CD14-positive monocyte (primary cell): Measurements from ENCODE around the gene NFKBIE. TPM values are rescaled to one million over a fixed set of nuclear protein-coding genes. Genes with fewer than 3 reads are reported as not detected.

Experiments
- DNase-seq, 3 donors: peaks; one replicate each; pipeline ENCODE4 v3.0.0-alpha.2; 2011 to 2022
- H2AFZ ChIP-seq: 2 replicates; pipeline ENCODE4 v1.6.0; 2012; ENCODE audit warnings: mild to moderate bottlenecking, low read depth, low read length, inconsistent platforms; ENCODE audit not compliant: insufficient read depth, poor library complexity, severe bottlenecking
- H3K27ac ChIP-seq, 2 donors: 1 replicate in 1 of 2; 2 replicates in 1 of 2; pipeline ENCODE4 v1.5.1; 2012 to 2013; ENCODE audit warnings: low read length in 2 of 2, control low read depth in 1 of 2, inconsistent platforms in 1 of 2, low read depth in 1 of 2, mild to moderate bottlenecking in 1 of 2
- H3K27me3 ChIP-seq, 2 donors: one replicate each; pipeline versions ENCODE4 v1.6.0 to v1.6.1; 2011 to 2013; ENCODE audit warnings: low read length in 2 of 2; ENCODE audit not compliant: control insufficient read depth in 2 of 2, insufficient read depth in 2 of 2
- H3K36me3 ChIP-seq, 2 donors: replicated peaks in 1 of 2; 1 replicate in 1 of 2; 2 replicates in 1 of 2; pipeline versions ENCODE4 v1.5.1 to v1.6.1; 2012 to 2013; ENCODE audit warnings: low read length in 2 of 2, control low read depth in 1 of 2, inconsistent platforms in 1 of 2, mild to moderate bottlenecking in 1 of 2; ENCODE audit not compliant: insufficient read depth in 2 of 2, control insufficient read depth in 1 of 2
- H3K4me1 ChIP-seq, 2 donors: 1 replicate in 1 of 2; 2 replicates in 1 of 2; pipeline versions ENCODE4 v1.5.1 to v1.6.1; 2012 to 2013; ENCODE audit warnings: low read length in 2 of 2, control low read depth in 1 of 2, inconsistent platforms in 1 of 2, mild to moderate bottlenecking in 1 of 2, moderate library complexity in 1 of 2; ENCODE audit not compliant: insufficient read depth in 2 of 2, control insufficient read depth in 1 of 2
- H3K4me2 ChIP-seq: replicated peaks from 2 replicates; pipeline ENCODE3; 2012; ENCODE audit warnings: low read length, moderate library complexity, mild to moderate bottlenecking; ENCODE audit not compliant: poor library complexity, severe bottlenecking; ENCODE audit errors: extremely low read depth
- H3K4me3 ChIP-seq, 3 experiments: fragments of 200-600 bp in 1 of 3; sonication (generic) in 1 of 3; replicated peaks in 1 of 3; 1 replicate in 2 of 3; 2 replicates in 1 of 3; pipeline ENCODE4 v1.5.1; 2011 to 2013; ENCODE audit warnings: low read length in 3 of 3, mild to moderate bottlenecking in 3 of 3, control low read depth in 2 of 3, low read depth in 2 of 3, inconsistent platforms in 1 of 3, moderate library complexity in 1 of 3
- H3K79me2 ChIP-seq: 2 replicates; pipeline ENCODE4 v1.6.0; 2012; ENCODE audit warnings: mild to moderate bottlenecking, control low read depth, inconsistent platforms, low read length, moderate library complexity; ENCODE audit not compliant: insufficient read depth
- H3K9ac ChIP-seq: 2 replicates; pipeline ENCODE4 v1.6.0; 2017; ENCODE audit warnings: low read length, mild to moderate bottlenecking; ENCODE audit not compliant: insufficient read depth, poor library complexity, severe bottlenecking
- H3K9me3 ChIP-seq, 2 donors: replicated peaks in 1 of 2; 1 replicate in 1 of 2; 2 replicates in 1 of 2; pipeline versions ENCODE4 v1.5.1 to v1.6.1; 2012 to 2013; ENCODE audit warnings: low read length in 2 of 2, control low read depth in 1 of 2; ENCODE audit not compliant: control insufficient read depth in 1 of 2, insufficient read depth in 1 of 2
- H4K20me1 ChIP-seq: 2 replicates; pipeline ENCODE4 v1.6.0; 2012; ENCODE audit warnings: mild to moderate bottlenecking, low read length, control low read depth, moderate library complexity; ENCODE audit not compliant: insufficient read depth
- H3K27ac Mint-ChIP-seq, 7 donors: one replicate each; pipeline ENCODE4 v1.8.0; 2020; ENCODE audit warnings: mild to moderate bottlenecking in 7 of 7, mixed read lengths in 7 of 7, moderate library complexity in 6 of 7, inconsistent platforms in 2 of 7
- H3K27me3 Mint-ChIP-seq, 3 donors: one replicate each; pipeline ENCODE4 v1.8.0; 2021 to 2022; ENCODE audit warnings: low read depth in 3 of 3, mild to moderate bottlenecking in 3 of 3, mixed read lengths in 3 of 3, moderate library complexity in 3 of 3, inconsistent platforms in 1 of 3
- H3K36me3 Mint-ChIP-seq, 2 donors: one replicate each; pipeline ENCODE4 v1.8.0; 2020; ENCODE audit warnings: mixed read lengths in 2 of 2, inconsistent platforms in 1 of 2, mild to moderate bottlenecking in 1 of 2
- H3K4me1 Mint-ChIP-seq: one replicate; pipeline ENCODE4 v1.8.0; 2020; ENCODE audit warnings: mild to moderate bottlenecking, mixed read lengths
- H3K4me3 Mint-ChIP-seq, 2 donors: one replicate each; pipeline ENCODE4 v1.8.0; 2020; ENCODE audit warnings: mild to moderate bottlenecking in 2 of 2, mixed read lengths in 2 of 2, moderate library complexity in 1 of 2
- H3K9me3 Mint-ChIP-seq, 7 donors: one replicate each; pipeline ENCODE4 v1.8.0; 2020 to 2022; ENCODE audit warnings: mixed read lengths in 7 of 7, mild to moderate bottlenecking in 6 of 7, moderate library complexity in 6 of 7, inconsistent platforms in 2 of 7
- WGBS: methylation state at CpG from one replicate; pipeline ENCODE4 v1.1.5; 2013; ENCODE audit warnings: missing lambda C conversion rate; ENCODE audit not compliant: insufficient coverage; 5-methylcytosine and 5-hydroxymethylcytosine counted together
- intact Hi-C, 2 donors: fragments of 100-400 bp; cut with micrococcal nuclease; formaldehyde crosslinking; loops; one replicate each; pipeline versions ENCODE4 v1.15.0 to v1.15.1; 2023
- polyA plus RNA-seq, 3 donors: library from polyadenylated mRNA; depleted of rRNA in 1 of 3; unstranded in 2 of 3; stranded (reverse) in 1 of 3; fragments of 300-500 nt in 2 of 3; fragments of >200 nt in 1 of 3; fragmentation: Illumina TruSeq in 2 of 3; gene quantifications; 1 replicate in 2 of 3; 2 replicates in 1 of 3; pipeline ENCODE4 v1.2.3, GENCODE V29; 2012 to 2021
- small RNA-seq: library from RNA; depleted of rRNA; stranded (forward); fragments of <200 nt; gene quantifications from one replicate; pipeline ENCODE3, GENCODE V24; 2012; ENCODE audit warnings: low read depth; ENCODE audit not compliant: insufficient read length
- TF ChIP-seq, protein P1 (sequence below): fragments of 200-600 bp; IDR thresholded peaks from one replicate; pipeline ENCODE4 v1.8.0; 2022; ENCODE audit warnings: antibody characterized with exemption, mild to moderate bottlenecking

Gene NFKBIE
- polyA plus RNA-seq, 3 donors, result 19.9 to 108 (median 23.2) TPM

DNA sequence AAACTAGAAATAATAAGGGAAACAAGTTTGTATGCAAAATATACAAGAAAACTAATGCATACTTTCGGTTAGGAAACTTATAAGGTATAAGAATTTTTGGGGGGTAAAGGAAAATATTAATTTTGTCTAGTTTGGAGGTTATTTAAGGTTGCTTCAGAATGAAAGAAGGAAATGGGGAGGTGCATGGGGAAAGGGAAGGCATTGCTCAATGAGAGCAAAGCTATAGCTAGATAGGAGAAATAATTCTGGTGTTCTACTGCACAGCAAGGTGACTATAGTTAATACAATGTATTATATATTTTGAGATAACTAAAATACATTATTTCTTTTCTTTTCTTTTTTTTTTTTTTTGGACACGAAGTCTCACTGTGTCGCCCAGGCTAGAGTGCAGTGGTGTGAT is 54.1 kb downstream of the NFKBIE start:
- Histone ChIP-seq H3K9ac (no peak overlapping the region), H3K27ac (no peak overlapping the region), H2AFZ (no peak overlapping the region), H4K20me1 (no peaks in the 10 kb centered on the region), H3K79me2 (no peaks in the 10 kb centered on the region), H3K9me3 (no peaks in the 10 kb centered on the region), H3K4me1 (peaks cover 17 to 22% of the 10 kb centered on the region in 2 donors), H3K36me3 (no peaks in the 10 kb centered on the region), H3K4me3 (no peak overlapping the region), H3K27me3 (no peaks in the 10 kb centered on the region), H3K4me2 (peak overlapping the region; percentile 35)
- intact Hi-C loops, result no loop called here
- no peaks in the 10 kb centered on the region for H3K36me3 Mint-ChIP-seq
- TF ChIP-seq, protein P1, sequence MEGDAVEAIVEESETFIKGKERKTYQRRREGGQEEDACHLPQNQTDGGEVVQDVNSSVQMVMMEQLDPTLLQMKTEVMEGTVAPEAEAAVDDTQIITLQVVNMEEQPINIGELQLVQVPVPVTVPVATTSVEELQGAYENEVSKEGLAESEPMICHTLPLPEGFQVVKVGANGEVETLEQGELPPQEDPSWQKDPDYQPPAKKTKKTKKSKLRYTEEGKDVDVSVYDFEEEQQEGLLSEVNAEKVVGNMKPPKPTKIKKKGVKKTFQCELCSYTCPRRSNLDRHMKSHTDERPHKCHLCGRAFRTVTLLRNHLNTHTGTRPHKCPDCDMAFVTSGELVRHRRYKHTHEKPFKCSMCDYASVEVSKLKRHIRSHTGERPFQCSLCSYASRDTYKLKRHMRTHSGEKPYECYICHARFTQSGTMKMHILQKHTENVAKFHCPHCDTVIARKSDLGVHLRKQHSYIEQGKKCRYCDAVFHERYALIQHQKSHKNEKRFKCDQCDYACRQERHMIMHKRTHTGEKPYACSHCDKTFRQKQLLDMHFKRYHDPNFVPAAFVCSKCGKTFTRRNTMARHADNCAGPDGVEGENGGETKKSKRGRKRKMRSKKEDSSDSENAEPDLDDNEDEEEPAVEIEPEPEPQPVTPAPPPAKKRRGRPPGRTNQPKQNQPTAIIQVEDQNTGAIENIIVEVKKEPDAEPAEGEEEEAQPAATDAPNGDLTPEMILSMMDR, result no peak
- H3K27ac Mint-ChIP-seq, result peak overlapping the region in 5 of 7 donors; percentile 21 to 69 (median 43)
- no peaks in the 10 kb centered on the region for H3K27me3 Mint-ChIP-seq
- peaks cover 18% of the 10 kb centered on the region for H3K4me1 Mint-ChIP-seq
- H3K4me3 Mint-ChIP-seq, result no peak overlapping the region
- 56% methylated on average over 1 of the region's 3 CpGs for WGBS
- no peaks in the 10 kb centered on the region for H3K9me3 Mint-ChIP-seq
- peak in 1 of 3 donors; percentile 48 for DNase-seq

Small RNA genes lying within 50 kb of the gene (small RNA-seq; reads per million reads assigned to genes)
- gene RN7SL811P, result not detected

Other genes with a start within 250 kb of the NFKBIE start
- 10 to 100 TPM; 18.5 to 91.5 (median 78.2) TPM for gene MRPL14, start 138.1 kb downstream of the NFKBIE start, polyA plus RNA-seq
- gene TMEM63B, start 138.0 kb downstream of the NFKBIE start, polyA plus RNA-seq, result 10 to 100 TPM in 1 of 3 donors, 1 to 10 TPM in 2; 1.3 to 25.7 (median 1.9) TPM
- gene CAPN11, start 106.7 kb downstream of the NFKBIE start, polyA plus RNA-seq, result under 1 TPM in 1 of 3 donors, not detected in 2; 0.11 TPM
- not detected for gene MYMX, start 48.6 kb downstream of the NFKBIE start, polyA plus RNA-seq
- gene SLC29A1, start 42.0 kb downstream of the NFKBIE start, polyA plus RNA-seq, result 10 to 100 TPM; 14.3 to 23.2 (median 15.0) TPM
- 100 to 1,000 TPM; 119 to 242 (median 145) TPM for gene HSP90AB1, start 18.4 kb downstream of the NFKBIE start, polyA plus RNA-seq
- 10 to 100 TPM; 17.4 to 54.0 (median 30.6) TPM for gene SLC35B2, start 8.0 kb downstream of the NFKBIE start, polyA plus RNA-seq
- not detected for gene TMEM151B, start 4.9 kb upstream of the NFKBIE start, polyA plus RNA-seq
- 1 to 10 TPM; 1.8 to 4.5 (median 3.2) TPM for gene AARS2, start 47.8 kb upstream of the NFKBIE start, polyA plus RNA-seq
- gene SPATS1, start 77.1 kb upstream of the NFKBIE start, polyA plus RNA-seq, result not detected
- 10 to 100 TPM in 1 of 3 donors, 1 to 10 TPM in 2; 4.9 to 10.2 (median 7.4) TPM for gene CDC5L, start 122.2 kb upstream of the NFKBIE start, polyA plus RNA-seq